HepG2 (cell line): Measurements from ENCODE around the gene WWP2. TPM values are rescaled to one million over a fixed set of nuclear protein-coding genes. Genes with fewer than 3 reads are reported as not detected.

Experiments used
- ARNT2 ChIP-seq: sonication (generic); formaldehyde crosslinking; IDR thresholded peaks from 2 replicates; pipeline ENCODE4 v1.8.0; 2022; ENCODE audit warnings: mild to moderate bottlenecking, low read depth, missing genetic modification reagents, moderate library complexity
- CCDC6 ChIP-seq: sonication (generic); formaldehyde crosslinking; IDR thresholded peaks from 2 replicates; pipeline ENCODE4 v1.8.1; 2022; ENCODE audit warnings: mild to moderate bottlenecking, missing genetic modification reagents, moderate library complexity
- CREM ChIP-seq, 2 experiments: sonication (generic) in 1 of 2; formaldehyde crosslinking in 1 of 2; IDR thresholded peaks; 2 replicates each; pipeline versions ENCODE4 v1.4.0 to v1.6.1; 2016 to 2020; ENCODE audit warnings: antibody characterized with exemption in 1 of 2, mild to moderate bottlenecking in 1 of 2, missing genetic modification reagents in 1 of 2
- CSRNP2 ChIP-seq: sonication (generic); formaldehyde crosslinking; conservative IDR thresholded peaks from 2 replicates; pipeline ENCODE4 v1.8.0; 2022; ENCODE audit warnings: low read depth, missing genetic modification reagents
- HNF1A ChIP-seq, 2 experiments: sonication (generic) in 1 of 2; formaldehyde crosslinking in 1 of 2; IDR thresholded peaks; 2 replicates each; pipeline versions ENCODE4 v1.4.0 to v1.6.1; 2016 to 2020; ENCODE audit warnings: borderline replicate concordance in 1 of 2, low read depth in 1 of 2, mild to moderate bottlenecking in 1 of 2, missing genetic modification reagents in 1 of 2
- HNF4A ChIP-seq: sonication (generic); formaldehyde crosslinking; IDR thresholded peaks from 2 replicates; pipeline ENCODE4 v1.4.0; 2020; ENCODE audit warnings: missing genetic modification reagents
- KMT2A ChIP-seq: sonication (generic); formaldehyde crosslinking; IDR thresholded peaks from 2 replicates; pipeline ENCODE4 v1.4.0; 2020; ENCODE audit warnings: missing genetic modification reagents
- MED1 ChIP-seq: sonication (generic); formaldehyde crosslinking; IDR thresholded peaks from 2 replicates; pipeline ENCODE4 v1.4.0; 2020; ENCODE audit warnings: missing genetic modification reagents
- NR0B2 ChIP-seq: sonication (generic); formaldehyde crosslinking; IDR thresholded peaks from 2 replicates; pipeline ENCODE4 v1.4.0; 2020; ENCODE audit warnings: mild to moderate bottlenecking, missing genetic modification reagents
- TBX2 ChIP-seq: sonication (generic); formaldehyde crosslinking; IDR thresholded peaks from 2 replicates; pipeline ENCODE4 v1.5.0; 2020; ENCODE audit warnings: missing genetic modification reagents, mild to moderate bottlenecking, borderline replicate concordance
- TBX3 ChIP-seq: fragments of 450-650 bp; IDR thresholded peaks from 2 replicates; pipeline ENCODE4 v1.6.1; 2017; ENCODE audit warnings: antibody characterized with exemption, mild to moderate bottlenecking, inconsistent platforms, borderline replicate concordance
- ZBTB33 ChIP-seq: sonication (generic); formaldehyde crosslinking; IDR thresholded peaks from 2 replicates; pipeline ENCODE4 v1.4.0; 2020; ENCODE audit warnings: missing genetic modification reagents
- ZBTB37 ChIP-seq: sonication (generic); formaldehyde crosslinking; IDR thresholded peaks from 2 replicates; pipeline ENCODE4 v1.4.0; 2020; ENCODE audit warnings: mild to moderate bottlenecking, missing genetic modification reagents
- ZMYM2 ChIP-seq: sonication (generic); formaldehyde crosslinking; IDR thresholded peaks from 2 replicates; pipeline ENCODE4 v1.8.0; 2022; ENCODE audit warnings: mild to moderate bottlenecking, missing genetic modification reagents
- ZNF614 ChIP-seq: IDR thresholded peaks from 2 replicates; pipeline ENCODE4 v1.6.1; 2018; ENCODE audit warnings: missing biosample characterization, missing genetic modification reagents, inconsistent platforms, borderline replicate concordance
- ZNF691 ChIP-seq: sonication (generic); formaldehyde crosslinking; IDR thresholded peaks from 2 replicates; pipeline ENCODE4 v1.4.0; 2020; ENCODE audit warnings: missing genetic modification reagents, low read depth, mild to moderate bottlenecking, borderline replicate concordance
- polyA plus RNA-seq, 8 experiments: library from polyadenylated mRNA; depleted of rRNA in 3 of 8; stranded (reverse) in 7 of 8; unstranded in 1 of 8; fragments of >200 nt; fragmentation: Illumina TruSeq in 4 of 8; extraction: Trizol in 4 of 8; gene quantifications; 2 replicates each; pipeline versions ENCODE4 v1.2.1 to v1.2.3, GENCODE V29; 2011 to 2016; ENCODE audit warnings: low read depth in 4 of 8, missing spikeins in 1 of 8, mixed read lengths in 1 of 8; ENCODE audit not compliant: insufficient read depth in 1 of 8
- total RNA-seq, 5 experiments: library from RNA; depleted of rRNA; stranded (reverse); fragments of >200 nt; fragmentation: Illumina TruSeq; extraction: Trizol; gene quantifications; 2 replicates each; pipeline ENCODE4 v1.2.3, GENCODE V29; 2016; ENCODE audit warnings: low read depth in 1 of 5

Gene WWP2
- total and polyA plus RNA-seq, 2 of the 13 experiments (the other 11 are each of a cell fraction or from before 2014, with no cell fraction given): 11.4 to 28.2 TPM

- peak; percentile 86 for TF ChIP-seq ZBTB33 (CRISPR knock-in tag)
- 0 out of 2 replicates have a peak, but pooled peaks have one; percentile 9 for TF ChIP-seq ARNT2 (CRISPR knock-in tag)
- TF ChIP-seq CCDC6 (CRISPR knock-in tag): no peak
- peak; percentile 75; the same call in 1 of the 2 replicates for TF ChIP-seq NR0B2 (CRISPR knock-in tag)
- TF ChIP-seq ZNF691: peak; percentile 89; the same call in 1 of the 2 replicates
- peak; percentile 79; the same call in 1 of the 2 replicates for TF ChIP-seq ZNF614 (CRISPR knock-in tag)
- TF ChIP-seq ZBTB37 (CRISPR knock-in tag): peak; percentile 53; the same call in 1 of the 2 replicates
- no peak for TF ChIP-seq ZMYM2 (CRISPR knock-in tag)
- no peak for TF ChIP-seq HNF1A (IDR thresholded peaks at IDR 0.05; ENCODE audit: low read depth)
- TF ChIP-seq HNF1A (CRISPR knock-in tag; IDR thresholded peaks at IDR 0.05; ENCODE audit: borderline replicate concordance): 0 out of 2 replicates have a peak, but pooled peaks have one; percentile 55
- peak; percentile 50 for TF ChIP-seq HNF4A
- 0 out of 2 replicates have a peak, but pooled peaks have one; percentile 27 for TF ChIP-seq KMT2A
- peak; percentile 47; the same call in 1 of the 2 replicates for TF ChIP-seq CREM (IDR thresholded peaks at IDR 0.05)
- TF ChIP-seq CREM (CRISPR knock-in tag; IDR thresholded peaks at IDR 0.05): no peak
- TF ChIP-seq CSRNP2 (CRISPR knock-in tag): no peak
- no peak for TF ChIP-seq TBX3
- TF ChIP-seq TBX2 (CRISPR knock-in tag): peak; percentile 54
- peak; percentile 58; the same call in 1 of the 2 replicates for TF ChIP-seq MED1 (CRISPR knock-in tag)
Observed at GRCh38 chr16:69820926-69821541, 58.9 kb downstream of the WWP2 start (continued).
